Activated T-cell treated with anti-CD3 and anti-CD28 coated beads for 4 hours (primary cell): ENCODE measurements around the gene UNC5C.

Experiments used
- DNase-seq: peaks from one replicate; pipeline ENCODE4 v3.0.0-alpha.2; 2020

Gene UNC5C

GRCh38 chr4:95256108-95256835, 292.5 kb downstream of the UNC5C start:
- DNase-seq, result no peak

- DNase-seq, result no peak
Observed at GRCh38 chr4:95255396-95256107, 293.2 kb downstream of the UNC5C start.

- DNase-seq, result no peak
Observed at GRCh38 chr4:95251568-95251967, 297.2 kb downstream of the UNC5C start.

- DNase-seq, result no peak
Observed at GRCh38 chr4:95250544-95251137, 298.1 kb downstream of the UNC5C start.

- no peak for DNase-seq
Observed at GRCh38 chr4:95249426-95250021, 299.2 kb downstream of the UNC5C start.

- no peak for DNase-seq
Observed at GRCh38 chr4:95248720-95249425, 299.9 kb downstream of the UNC5C start.

GRCh38 chr4:95243892-95244291, 304.9 kb downstream of the UNC5C start:
- no peak for DNase-seq

GRCh38 chr4:95238554-95238953, 310.2 kb downstream of the UNC5C start:
- DNase-seq, result no peak

- no peak for DNase-seq
Observed at GRCh38 chr4:95232358-95233156, 316.2 kb downstream of the UNC5C start.

GRCh38 chr4:95231681-95232080, 317.1 kb downstream of the UNC5C start:
- DNase-seq, result no peak

- no peak for DNase-seq
Observed at GRCh38 chr4:95225849-95226248, 322.9 kb downstream of the UNC5C start.

GRCh38 chr4:95224402-95224801, 324.4 kb downstream of the UNC5C start:
- no peak for DNase-seq

GRCh38 chr4:95220205-95221175, 328.3 kb downstream of the UNC5C start:
- no peak for DNase-seq

GRCh38 chr4:95219109-95219508, 329.7 kb downstream of the UNC5C start:
- no peak for DNase-seq

- DNase-seq, result no peak
Observed at GRCh38 chr4:95217197-95217596, 331.6 kb downstream of the UNC5C start.

GRCh38 chr4:95216636-95217035, 332.1 kb downstream of the UNC5C start:
- DNase-seq, result no peak

GRCh38 chr4:95215991-95216605, 332.7 kb downstream of the UNC5C start:
- DNase-seq, result no peak

- DNase-seq, result no peak
Observed at GRCh38 chr4:95215043-95215442, 333.7 kb downstream of the UNC5C start.

- DNase-seq, result no peak
Observed at GRCh38 chr4:95214408-95214807, 334.4 kb downstream of the UNC5C start.

- DNase-seq, result no peak
Observed at GRCh38 chr4:95213366-95213765, 335.4 kb downstream of the UNC5C start.
